HG03139 (cell line): ENCODE results near the gene ANKRD27.
A peak's percentile ranks its signal among the peaks of the same experiment; 100 is the strongest.

Experiments
- ATAC-seq: cut with Tn5 transposase; IDR thresholded peaks from one replicate; pipeline ENCODE4 v1.9.1; 2021; ENCODE audit not compliant: unreplicated experiment

The ANKRD27 gene

DNA sequence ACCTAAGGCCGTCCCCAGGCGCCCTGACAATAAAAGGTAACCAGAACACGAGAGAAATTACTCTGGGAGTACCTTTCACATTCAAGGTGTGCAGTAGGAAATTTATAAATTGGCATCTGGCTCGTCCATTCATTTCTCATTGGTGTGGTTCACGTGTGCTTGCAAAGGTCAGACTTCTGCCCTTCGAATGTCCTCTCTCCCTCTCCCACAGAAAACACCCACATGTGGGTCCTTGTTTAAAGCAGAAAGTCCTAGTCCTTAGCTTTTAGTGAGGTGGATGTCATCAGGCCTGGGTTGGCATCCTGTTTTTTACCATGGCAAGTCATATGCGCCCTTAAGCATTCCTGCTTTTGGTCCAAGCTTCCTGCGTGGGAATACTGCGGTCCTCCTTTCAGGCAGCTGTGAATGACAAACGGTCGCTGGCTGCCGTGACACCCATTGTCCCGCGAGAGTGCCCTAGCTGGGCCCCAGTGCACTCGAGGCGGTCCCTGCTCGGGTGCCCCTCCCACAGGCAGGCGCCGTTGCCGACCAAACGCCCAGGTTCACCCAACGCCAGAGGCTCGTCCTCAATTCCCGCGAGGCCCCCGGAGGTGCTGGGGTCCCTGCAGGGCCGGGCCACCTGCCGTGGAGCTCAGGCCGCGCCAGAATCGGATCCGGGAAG lies 16.4 kb upstream of the ANKRD27 start, which contains the start of gene NUDT19:
Gene NUDT19, plus strand, starts transcription at position 531 of the 661 bp plus-strand sequence. CDS start 140 bp downstream, outside the sequence.
- ATAC-seq, result peak; percentile 90

DNA sequence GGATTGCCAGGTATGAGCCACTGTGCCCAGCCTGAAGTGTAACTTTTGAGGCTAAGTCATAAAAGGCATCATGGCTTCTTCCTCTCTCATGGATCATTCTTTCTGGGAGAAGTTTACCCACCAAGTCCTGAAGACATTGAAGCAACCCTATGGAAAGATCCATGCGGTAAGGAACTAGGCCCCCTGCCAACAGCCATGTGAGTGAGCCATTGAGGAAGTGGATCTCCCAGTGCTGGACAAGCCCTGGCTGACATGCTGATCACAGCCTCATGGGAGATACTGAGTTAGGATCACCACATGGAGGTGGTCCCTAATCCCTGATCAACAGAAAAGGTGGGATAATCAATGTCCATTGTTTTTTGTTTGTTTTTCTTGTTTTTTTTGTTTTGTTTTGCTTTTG lies 13.3 kb upstream of the ANKRD27 start:
- no peak for ATAC-seq

- no peak for ATAC-seq
These were observed 12.7 kb upstream of the ANKRD27 start for GRCh38 chr19:32687681-32688080.

DNA sequence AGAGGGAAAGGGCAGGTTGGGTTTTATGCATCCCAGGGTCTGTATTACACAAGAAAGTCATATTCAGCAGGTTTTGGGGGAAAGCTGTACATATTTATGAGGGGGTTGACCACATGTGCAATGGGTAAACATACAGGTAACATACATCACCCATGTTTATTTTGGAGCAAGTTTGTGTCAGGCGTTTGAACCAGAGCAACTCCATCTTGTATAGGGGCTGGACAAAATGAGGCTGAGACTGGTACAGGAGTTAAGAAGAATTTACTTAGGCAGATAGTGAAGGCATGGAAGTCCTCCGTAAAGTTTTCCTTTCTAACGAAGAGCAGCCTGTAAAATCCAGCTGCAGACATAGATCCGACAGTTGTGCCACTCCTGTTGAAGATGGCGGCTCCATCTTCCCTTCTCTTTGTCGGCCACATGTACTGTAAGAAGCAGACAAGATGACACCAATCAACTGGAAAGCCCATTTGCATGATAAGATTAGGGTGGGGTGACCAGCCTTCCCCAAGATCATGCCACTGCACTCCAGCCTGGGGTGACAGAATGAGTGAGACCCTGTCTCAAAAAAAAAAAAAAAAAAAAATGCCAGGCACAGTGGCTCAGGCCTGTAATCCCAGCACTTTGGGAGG lies 12.0 kb upstream of the ANKRD27 start:
- no peak for ATAC-seq

DNA sequence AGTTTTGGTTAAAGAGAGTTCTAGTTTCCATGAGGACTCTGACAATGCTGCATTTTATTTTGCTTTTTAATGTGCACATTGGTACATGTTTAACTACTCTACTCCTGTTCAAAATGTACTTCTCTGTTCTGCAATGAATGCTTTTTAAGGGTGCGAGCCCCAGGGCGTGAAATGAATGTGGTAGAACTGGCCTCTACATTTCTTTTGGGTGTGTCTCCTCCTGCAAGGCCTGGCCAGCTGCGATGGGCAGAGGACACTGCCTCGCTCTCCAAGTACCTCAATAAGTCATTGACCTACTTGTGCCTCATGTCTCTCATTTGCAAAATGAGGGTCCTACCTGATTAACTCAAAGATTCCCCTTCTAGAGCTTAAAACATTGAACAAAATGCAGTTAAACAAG lies 7.3 kb upstream of the ANKRD27 start:
- ATAC-seq, result no peak

GRCh38 chr19:32680986-32681385 lies 6.0 kb upstream of the ANKRD27 start:
- no peak for ATAC-seq

- no peak for ATAC-seq
These were observed 2.7 kb upstream of the ANKRD27 start for GRCh38 chr19:32677657-32678056.

DNA sequence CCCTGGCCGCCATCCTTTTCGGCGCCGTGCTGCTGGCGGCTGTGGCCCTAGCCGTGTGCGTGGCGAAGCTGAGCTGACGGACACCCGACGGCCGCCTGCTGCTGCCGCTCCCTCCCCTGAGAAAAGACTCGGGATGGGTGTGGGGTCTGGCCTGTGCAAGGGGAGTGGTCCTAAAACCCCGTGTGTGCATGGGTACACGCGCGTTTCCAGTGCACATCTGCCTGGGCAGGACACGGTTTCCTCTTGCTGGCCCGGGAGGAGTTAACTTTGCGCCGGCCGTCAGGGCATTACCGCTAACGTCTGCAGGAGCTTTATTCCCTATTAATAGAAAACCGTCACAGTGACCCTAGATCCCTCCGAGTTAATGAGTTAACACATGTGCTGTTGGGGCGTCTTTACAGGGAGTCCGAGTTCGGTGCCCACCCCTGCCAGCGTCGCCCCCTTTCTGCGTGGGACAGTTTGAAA lies 1.9 kb upstream of the ANKRD27 start:
- ATAC-seq, result no peak

DNA sequence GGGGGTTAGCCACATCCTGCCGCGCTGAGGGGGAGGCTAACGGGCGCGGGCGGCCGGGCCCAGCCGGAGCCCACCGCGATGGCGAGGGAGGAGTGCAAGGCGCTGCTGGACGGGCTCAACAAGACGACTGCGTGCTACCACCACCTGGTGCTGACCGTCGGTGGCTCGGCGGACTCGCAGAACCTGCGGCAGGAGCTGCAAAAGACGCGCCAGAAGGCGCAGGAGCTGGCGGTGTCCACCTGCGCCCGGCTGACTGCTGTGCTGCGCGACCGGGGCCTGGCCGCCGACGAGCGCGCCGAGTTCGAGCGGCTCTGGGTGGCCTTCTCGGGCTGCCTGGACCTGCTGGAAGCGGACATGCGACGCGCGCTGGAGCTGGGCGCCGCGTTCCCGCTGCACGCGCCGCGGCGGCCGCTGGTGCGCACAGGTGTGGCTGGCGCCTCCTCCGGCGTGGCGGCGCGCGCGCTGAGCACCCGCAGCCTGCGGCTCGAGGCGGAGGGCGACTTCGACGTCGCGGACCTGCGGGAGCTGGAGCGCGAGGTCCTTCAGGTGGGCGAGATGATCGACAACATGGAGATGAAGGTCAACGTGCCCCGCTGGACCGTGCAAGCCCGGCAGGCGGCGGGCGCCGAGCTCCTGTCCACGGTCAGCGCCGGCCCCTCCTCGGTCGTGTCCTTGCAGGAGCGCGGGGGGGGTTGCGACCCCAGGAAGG lies 1.4 kb upstream of the ANKRD27 start:
- ATAC-seq, result no peak

- ATAC-seq, result no peak
These were observed 773 bp upstream of the ANKRD27 start, which contains the start of gene RGS9BP for GRCh38 chr19:32675720-32676185. Gene RGS9BP, plus strand, starts transcription at chr19:32675848. Its CDS starts 416 bp downstream, at chr19:32676264.

- ATAC-seq, result no peak
These were observed 638 bp downstream of the ANKRD27 start for GRCh38 chr19:32674153-32674930.

- no peak for ATAC-seq
These were observed 1.4 kb downstream of the ANKRD27 start for GRCh38 chr19:32673573-32673972.

GRCh38 chr19:32672841-32673240 lies 2.1 kb downstream of the ANKRD27 start:
- ATAC-seq, result no peak

- ATAC-seq, result no peak
These were observed 2.9 kb downstream of the ANKRD27 start for GRCh38 chr19:32671883-32672593.

DNA sequence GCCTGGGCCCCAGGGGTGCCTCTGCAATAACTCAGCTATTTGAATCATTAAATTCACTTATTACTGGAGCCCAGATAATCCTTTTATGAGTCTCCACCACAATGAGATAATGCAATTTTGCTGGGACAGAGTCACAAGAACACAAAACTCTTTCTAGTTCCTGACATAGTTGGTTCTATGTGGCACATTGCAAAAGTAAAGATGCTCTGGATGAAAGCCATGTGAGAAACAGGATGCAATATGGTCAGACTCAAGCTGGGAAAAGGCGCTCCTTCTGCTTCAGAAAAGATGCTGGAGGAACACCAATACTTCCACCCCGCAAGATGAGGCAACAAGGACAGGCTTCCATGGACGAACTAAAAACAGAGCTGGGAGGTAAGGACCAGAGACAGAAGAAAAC lies 5.7 kb downstream of the ANKRD27 start:
- ATAC-seq, result no peak

DNA sequence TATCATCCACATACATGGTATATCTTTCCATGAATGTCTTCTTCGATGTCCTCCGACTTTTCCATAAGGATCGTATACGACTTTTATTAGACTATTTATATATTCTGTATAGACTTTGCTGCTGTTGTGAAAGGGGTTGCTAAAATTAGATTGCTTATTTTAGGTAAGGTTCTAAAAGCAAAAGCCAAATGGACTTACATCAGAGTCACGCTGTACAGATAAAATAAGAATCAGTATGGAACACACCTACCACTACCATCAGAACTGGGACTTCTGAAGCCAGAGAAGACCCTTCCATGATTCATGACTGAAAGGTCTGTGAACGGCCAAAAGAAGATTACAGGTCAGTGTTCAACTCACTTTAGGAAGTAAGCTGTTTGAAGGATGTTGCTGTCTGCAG lies 8.9 kb downstream of the ANKRD27 start:
- ATAC-seq, result no peak

- no peak for ATAC-seq
These were observed 12.8 kb downstream of the ANKRD27 start for GRCh38 chr19:32662186-32662585.

DNA sequence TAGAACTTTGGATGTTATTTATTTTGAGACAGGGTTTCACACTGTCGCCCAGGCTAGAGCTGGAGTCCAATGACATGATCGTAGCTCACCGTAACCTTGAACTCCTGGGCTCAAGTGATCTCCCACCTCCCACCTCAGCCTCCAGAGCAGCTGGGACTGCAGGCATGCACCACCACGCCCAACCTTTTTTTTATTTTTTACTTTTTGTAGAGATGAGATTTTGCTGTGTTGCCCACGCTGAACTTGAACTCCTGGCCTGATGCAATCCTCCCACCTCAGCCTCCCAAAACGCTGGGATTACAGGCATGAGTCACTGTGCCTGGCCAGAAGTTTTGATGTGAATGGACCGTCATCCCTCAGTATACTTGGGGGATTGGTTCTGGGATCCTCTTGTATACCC lies 13.7 kb downstream of the ANKRD27 start:
- ATAC-seq, result no peak

DNA sequence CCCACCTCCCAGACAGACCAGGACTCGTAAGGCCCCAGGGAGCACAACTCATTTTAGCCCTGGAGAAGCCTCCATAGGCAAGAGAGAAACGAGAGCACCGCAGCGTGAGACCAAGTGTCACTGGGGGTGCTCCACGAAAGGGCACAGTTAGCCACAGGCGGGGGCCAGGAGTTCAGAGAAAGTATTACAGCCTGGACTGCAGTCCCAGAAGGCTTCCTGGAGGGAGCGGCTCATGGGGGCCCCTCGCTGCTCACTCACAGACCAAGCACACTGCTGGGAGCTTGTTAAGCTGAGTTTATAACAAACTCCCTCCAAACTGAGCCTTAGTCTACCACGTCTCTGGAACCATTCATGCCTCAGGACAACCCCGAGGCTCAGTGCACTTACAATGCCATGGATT lies 16.5 kb downstream of the ANKRD27 start:
- no peak for ATAC-seq

- ATAC-seq, result no peak
These were observed 16.9 kb downstream of the ANKRD27 start for GRCh38 chr19:32658075-32658474.
